HG03039 (cell line): ENCODE data around the gene ZNF512B.
"Not testable (repeated sequence)": the region's sequence is repeated elsewhere in the genome, so short reads cannot be mapped to it uniquely, and the experiment has no call there.

Experiments
- ATAC-seq: cut with Tn5 transposase; IDR thresholded peaks from one replicate; pipeline ENCODE4 v1.9.1; 2021; ENCODE audit warnings: mild to moderate bottlenecking, moderate library complexity; ENCODE audit not compliant: unreplicated experiment

The ZNF512B gene

GRCh38 chr20:63935447-63935846 lies 34.3 kb downstream of the ZNF512B start:
- ATAC-seq, result no peak

DNA sequence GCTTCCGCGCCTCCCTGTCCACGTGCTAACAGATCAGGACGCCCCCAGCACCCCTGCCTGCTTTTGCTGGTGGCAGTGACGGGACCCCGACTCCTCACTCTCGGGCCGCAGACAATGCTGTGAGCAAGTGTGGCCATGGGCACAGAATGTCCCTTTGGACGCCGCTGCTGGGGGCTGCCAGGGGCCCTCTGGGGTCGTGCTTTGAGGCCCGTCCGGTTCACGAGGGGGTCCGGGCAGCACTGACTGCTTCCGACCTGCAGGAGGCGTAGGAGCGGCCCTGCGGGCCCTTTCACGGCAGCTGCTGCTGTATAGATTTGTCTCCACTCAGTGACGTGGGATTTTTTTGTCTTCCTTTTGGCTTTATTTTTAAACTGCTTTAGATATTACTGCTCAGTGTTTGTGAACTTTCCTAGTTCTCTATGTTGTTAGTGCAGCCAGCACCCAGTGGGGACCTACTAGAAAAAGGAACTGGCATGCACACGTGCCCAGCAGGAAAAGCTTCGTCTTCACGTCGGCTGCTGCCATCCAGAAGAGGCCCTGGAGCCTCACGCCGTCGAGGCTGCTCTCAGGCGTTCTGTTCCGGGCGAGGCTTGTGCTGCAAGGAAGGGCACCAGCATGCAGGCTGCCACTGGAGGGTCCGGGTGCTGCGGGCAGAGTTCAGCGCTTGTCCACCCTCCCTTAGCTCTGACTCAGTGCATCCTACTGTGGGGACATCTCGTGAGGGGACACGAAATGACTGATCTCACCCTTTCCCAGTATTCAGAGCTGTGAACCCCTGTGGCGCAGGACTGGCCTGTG lies 35.3 kb downstream of the ZNF512B start:
- ATAC-seq, result no peak

- no peak for ATAC-seq
These were observed 36.1 kb downstream of the ZNF512B start for GRCh38 chr20:63933646-63934045.

- ATAC-seq, result no peak
These were observed 37.0 kb downstream of the ZNF512B start for GRCh38 chr20:63932606-63933160.

DNA sequence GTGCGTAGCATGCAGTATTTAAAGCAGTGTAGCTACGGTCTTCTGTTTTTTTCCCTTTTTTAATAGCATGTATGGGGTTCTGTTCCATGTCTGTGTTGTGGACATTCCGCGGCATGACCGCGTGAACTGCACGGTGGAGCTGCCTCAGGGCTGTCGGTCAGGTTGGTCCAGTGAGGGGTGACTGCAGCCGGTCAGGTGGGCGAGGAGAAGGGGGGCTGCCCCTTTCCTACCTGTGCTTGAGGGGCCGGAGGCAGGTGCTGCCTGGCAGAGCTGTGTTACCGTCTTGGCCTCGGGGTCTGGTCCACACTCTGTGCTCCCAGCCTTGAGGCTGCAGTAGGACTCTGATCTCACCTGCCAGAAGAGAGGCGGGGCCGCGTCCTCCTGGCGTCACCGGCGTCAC lies 38.0 kb downstream of the ZNF512B start:
- no peak for ATAC-seq

GRCh38 chr20:63930971-63931553 lies 38.7 kb downstream of the ZNF512B start:
- no peak for ATAC-seq

DNA sequence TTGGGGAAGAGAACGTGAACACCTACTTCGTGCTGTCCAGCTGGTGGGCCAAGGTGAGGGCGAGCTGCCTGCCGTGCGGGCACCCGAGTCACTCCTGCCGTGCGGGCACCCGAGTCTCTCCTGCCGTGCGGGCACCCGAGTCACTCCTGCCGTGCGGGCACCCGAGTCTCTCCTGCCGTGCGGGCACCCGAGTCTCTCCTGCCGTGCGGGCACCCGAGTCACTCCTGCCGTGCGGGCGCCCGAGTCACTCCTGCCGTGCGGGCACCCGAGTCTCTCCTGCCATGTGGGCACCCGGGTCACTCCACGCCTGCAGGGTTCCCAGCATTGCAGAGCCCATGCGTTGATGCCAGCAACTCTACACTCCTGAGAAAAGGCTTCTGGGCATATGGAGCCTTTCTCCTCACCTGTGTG lies 40.3 kb downstream of the ZNF512B start:
- not testable (repeated sequence) for ATAC-seq

- ATAC-seq, result no peak
These were observed 40.7 kb downstream of the ZNF512B start for GRCh38 chr20:63929071-63929470.

DNA sequence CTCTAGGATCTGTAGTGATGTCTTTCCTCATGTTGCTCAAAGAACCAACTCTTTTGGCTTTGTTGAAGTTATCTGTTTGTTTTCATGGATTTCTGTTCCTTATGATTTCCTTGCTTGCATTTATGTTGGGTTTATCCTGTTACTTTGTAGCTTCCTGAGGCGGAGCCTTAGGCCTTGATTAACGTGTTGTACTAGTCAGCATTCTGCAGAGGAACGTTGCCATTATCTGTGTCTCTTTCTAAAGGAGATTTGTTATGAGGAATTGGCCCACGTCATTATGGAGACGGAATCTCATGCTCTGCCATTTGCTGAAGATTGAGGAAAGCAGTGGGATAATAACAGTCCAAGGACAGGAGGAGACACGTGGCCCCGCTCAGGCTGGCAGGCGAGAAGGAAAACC lies 43.4 kb downstream of the ZNF512B start:
- no peak for ATAC-seq

DNA sequence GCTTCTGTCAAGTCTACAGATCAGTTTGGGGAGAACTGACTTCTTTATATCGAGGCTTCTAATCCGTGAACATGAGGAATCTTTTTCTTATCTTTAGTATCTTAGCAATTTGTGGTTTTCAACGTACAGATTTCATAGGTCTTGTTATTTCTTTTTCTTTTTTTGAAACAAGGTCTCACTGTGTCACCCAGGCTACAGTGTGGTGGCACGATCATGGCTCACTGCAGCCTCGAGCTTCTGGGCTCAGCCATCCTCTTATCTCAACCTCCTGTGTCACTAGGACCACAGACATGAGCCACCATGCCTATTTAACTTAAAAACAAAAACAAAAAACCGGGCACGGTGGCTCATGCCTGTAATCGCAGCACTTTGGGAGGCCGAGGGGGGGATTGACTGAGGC lies 45.5 kb downstream of the ZNF512B start:
- no peak for ATAC-seq

GRCh38 chr20:63923651-63924050 lies 46.1 kb downstream of the ZNF512B start:
- no peak for ATAC-seq

- ATAC-seq, result no peak
These were observed 49.5 kb downstream of the ZNF512B start for GRCh38 chr20:63920226-63920625.

DNA sequence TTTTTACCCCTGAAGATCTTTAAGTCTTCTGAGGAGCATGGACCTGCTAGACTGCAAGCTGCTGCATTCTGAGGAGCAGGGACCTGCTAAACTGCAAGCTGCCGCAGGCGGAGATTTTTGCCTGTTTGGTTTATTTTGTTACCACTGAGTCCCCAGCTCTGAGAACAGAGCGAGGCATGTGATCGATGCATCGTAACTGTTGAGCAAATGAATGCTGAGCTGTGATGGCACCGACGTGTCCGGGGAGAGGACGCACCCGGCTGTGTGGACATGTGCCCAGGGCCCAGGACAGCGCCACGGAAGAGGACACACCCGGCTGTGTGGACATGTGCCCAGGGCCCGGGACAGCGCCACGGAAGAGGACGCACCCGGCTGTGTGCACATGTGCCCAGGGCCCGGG lies 50.6 kb downstream of the ZNF512B start:
- ATAC-seq, result no peak

DNA sequence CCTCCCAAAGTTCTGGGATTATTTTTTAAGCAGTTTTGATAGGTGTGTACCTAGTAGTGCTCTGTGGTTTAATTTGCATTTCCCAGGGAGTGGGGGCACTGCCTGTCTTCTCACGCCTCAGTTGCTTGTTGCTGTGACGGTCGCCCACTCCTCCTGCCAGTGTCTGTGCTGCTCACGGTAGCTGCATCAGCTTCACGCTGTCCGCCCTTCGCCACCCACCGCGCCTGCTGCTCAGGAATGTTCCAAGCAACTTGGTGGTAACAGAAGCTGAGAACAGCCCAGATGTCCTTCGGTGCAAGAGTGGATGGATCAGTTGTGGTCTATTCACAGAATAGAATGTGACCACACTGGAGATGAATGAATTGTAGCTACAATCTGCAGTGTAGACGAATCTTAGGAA lies 51.9 kb downstream of the ZNF512B start:
- ATAC-seq, result no peak

DNA sequence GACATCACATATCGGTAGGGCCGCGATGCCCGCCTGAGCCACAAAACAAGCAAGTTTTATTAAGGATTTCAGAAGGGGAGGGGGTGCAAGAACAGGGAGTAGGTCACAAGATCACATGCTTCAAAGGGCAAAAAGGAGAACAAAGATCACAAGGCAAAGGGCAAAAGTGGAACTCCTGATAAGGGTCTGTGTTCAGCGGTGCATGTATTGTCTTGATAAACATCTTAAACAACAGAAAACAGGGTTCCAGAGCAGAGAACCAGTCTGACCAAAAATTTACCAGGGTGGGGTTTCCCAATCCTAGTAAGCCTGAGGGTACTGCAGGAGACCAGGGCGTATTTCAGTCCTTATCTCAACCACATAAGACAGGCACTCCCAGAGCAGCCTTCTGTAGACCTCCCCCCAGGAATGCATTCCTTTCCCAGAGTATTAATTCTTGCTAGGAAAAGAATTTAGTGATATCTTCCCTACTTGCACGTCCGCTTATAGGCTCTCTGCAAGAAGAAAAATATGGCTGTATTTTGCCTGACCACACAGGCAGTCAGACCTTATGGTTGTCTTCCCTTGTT lies 53.3 kb downstream of the ZNF512B start:
- ATAC-seq, result not testable (repeated sequence)

DNA sequence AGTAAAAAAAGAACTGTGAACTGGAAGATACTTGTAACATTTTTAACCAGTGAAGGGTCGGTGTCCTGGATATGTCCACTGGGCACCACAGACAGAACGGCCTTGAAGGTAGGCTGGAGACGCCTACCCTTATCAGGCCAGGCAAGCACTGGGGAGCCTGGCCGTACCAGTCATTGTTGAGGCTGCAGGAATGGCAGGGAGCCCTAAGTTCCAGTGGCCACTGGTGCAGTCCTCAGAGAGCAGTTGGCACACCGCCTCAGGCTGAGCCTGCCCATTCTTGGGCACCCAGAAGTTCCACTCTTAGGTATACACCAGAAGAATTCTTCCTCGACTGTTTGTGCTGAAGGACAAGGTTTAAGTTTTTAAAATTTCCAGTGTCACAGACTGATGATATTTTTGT lies 54.3 kb downstream of the ZNF512B start:
- ATAC-seq, result no peak

- no peak for ATAC-seq
These were observed 56.0 kb downstream of the ZNF512B start for GRCh38 chr20:63913768-63914167.

DNA sequence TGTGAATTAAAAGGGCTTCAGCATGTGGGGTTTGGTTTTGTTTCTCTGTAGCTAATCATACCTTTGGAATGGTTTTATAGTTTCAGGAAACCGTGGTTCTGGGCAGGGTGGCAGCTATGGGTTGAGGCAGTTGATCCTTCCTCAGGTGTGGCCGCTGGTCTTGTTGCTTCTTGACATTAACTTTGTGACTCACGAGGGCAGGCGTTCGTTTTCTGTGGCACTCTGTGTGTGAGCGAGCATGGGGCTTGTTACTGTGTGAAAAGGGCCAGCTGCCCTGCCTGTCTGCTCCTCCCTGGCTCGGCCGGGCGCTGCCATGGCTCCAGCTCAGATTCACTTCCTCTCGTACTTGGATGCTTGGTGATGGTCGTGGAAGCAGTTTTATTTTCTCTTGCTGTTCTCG lies 58.6 kb downstream of the ZNF512B start:
- no peak for ATAC-seq

DNA sequence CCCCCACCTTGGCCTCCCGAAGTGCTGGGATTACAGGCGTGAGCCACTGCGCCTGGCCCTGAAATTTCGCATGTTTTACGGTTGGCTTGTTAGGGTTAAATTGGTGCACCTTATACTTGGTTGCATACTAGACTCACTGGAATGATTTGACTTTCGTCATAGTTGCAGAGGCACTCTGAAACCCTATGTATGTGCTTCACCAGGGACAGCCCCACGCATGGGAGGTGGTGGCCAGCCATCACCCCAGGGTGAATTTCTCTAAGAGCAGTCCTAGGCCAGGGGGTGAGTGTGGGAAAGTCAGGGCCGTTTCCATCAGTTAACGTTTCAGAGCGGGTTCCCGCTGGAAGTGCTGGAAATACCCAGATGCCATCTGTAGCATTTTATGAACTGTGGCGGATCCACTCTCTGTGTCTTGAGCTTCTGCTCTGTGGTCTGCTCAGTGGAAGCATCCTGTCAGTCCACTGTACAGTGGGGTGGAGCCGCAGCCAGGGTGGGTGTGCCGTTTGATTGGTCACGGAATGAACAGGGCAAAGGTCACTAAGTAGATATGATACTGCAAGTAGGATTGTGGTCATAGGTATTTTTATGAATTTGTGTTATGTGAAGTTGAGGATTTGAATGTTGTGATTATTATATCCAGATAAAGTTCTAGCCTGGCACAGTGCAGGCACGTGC lies 61.6 kb downstream of the ZNF512B start:
- no peak for ATAC-seq
